Measurements from ENCODE around the gene WDR64. TPM values are rescaled to one million over a fixed set of nuclear protein-coding genes. Genes with fewer than 3 reads are reported as not detected.

WDR64 gene
- total RNA-seq, 1 experiment from 2014 or later, result not detected

- no TSS peak for BruUV-seq (replicated peaks)
- CTCF ChIA-PET, result interaction anchor here (0.6 to 2.2 kb wide), 8 partner anchors 16 to 252 kb away, joined by 3 to 8 read pairs (median 5); no protein-coding TSS in a partner anchor
- DNase-seq (ENCODE audit: unreplicated experiment), result no peak
- H3K36me3 Mint-ChIP-seq (ENCODE audit: insufficient read depth, unreplicated experiment), result peaks cover 5% of the 10 kb centered on the region
- peak overlapping the region; percentile 81 for H3K27ac Mint-ChIP-seq (ENCODE audit: low read depth, unreplicated experiment)
- POLR2A ChIA-PET, result interaction anchor here (1.3 to 3.0 kb wide), 15 partner anchors 9 to 168 kb away, joined by 3 to 27 read pairs (median 6); partner anchors contain the start of genes CHML and OPN3
- intact Hi-C loops (cut with micrococcal nuclease), result loop anchor here (2.0 kb wide), 1 partner anchor 111 kb away; no protein-coding TSS in a partner anchor
- peak overlapping the region; percentile 72 for H3K4me3 Mint-ChIP-seq (ENCODE audit: unreplicated experiment)
- H3K27me3 Mint-ChIP-seq (ENCODE audit: insufficient read depth, unreplicated experiment), result no peaks in the 10 kb centered on the region
- peaks cover 3% of the 10 kb centered on the region for H3K9me3 Mint-ChIP-seq (ENCODE audit: unreplicated experiment)
- TF ChIP-seq, protein P1, sequence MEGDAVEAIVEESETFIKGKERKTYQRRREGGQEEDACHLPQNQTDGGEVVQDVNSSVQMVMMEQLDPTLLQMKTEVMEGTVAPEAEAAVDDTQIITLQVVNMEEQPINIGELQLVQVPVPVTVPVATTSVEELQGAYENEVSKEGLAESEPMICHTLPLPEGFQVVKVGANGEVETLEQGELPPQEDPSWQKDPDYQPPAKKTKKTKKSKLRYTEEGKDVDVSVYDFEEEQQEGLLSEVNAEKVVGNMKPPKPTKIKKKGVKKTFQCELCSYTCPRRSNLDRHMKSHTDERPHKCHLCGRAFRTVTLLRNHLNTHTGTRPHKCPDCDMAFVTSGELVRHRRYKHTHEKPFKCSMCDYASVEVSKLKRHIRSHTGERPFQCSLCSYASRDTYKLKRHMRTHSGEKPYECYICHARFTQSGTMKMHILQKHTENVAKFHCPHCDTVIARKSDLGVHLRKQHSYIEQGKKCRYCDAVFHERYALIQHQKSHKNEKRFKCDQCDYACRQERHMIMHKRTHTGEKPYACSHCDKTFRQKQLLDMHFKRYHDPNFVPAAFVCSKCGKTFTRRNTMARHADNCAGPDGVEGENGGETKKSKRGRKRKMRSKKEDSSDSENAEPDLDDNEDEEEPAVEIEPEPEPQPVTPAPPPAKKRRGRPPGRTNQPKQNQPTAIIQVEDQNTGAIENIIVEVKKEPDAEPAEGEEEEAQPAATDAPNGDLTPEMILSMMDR (IDR thresholded peaks at IDR 0.05; ENCODE audit: unreplicated experiment), result no peak
- peaks cover 16% of the 10 kb centered on the region for H3K4me1 Mint-ChIP-seq (ENCODE audit: insufficient read depth, unreplicated experiment)
Measured at GRCh38 chr1:241749945-241750695, 98.0 kb downstream of the WDR64 start.

DNA sequence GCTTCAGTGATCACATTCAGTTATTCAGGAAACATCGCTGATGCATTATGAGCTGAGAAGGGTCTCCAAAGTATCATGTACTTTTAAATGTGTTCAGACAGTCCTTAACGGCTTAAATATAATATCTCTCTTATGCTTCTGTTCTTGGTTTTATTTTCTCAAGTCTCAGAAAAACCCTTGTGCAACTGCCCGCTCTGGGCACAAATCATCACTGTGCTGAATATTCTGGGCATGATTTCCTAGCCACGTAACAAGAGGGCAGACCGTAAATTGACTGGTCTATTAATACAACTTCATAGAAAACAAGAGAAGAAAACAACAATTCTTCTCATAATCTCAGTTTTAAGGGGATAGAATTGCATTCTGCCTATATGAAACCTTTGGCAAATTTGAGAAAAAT, 99.4 kb downstream of the WDR64 start:
- intact Hi-C loops (cut with micrococcal nuclease), result no loop called here
- DNase-seq (ENCODE audit: unreplicated experiment), result no peak
- TF ChIP-seq, protein P1 (IDR thresholded peaks at IDR 0.05; ENCODE audit: unreplicated experiment), result no peak
- ChIA-PET CTCF (interaction anchor here (0.6 to 2.0 kb wide), 6 partner anchors 35 to 901 kb away, joined by 3 to 6 read pairs (median 3); no protein-coding TSS in a partner anchor), POLR2A (interaction anchor here (0.6 to 3.0 kb wide), 5 partner anchors 12 to 110 kb away, joined by 3 to 11 read pairs (median 8); no protein-coding TSS in a partner anchor)
- no TSS peak for BruUV-seq (replicated peaks)
- Mint-ChIP-seq H3K4me3 (ENCODE audit: unreplicated experiment) (no peak overlapping the region), H3K27me3 (ENCODE audit: insufficient read depth, unreplicated experiment) (no peaks in the 10 kb centered on the region), H3K36me3 (ENCODE audit: insufficient read depth, unreplicated experiment) (peaks cover 5% of the 10 kb centered on the region), H3K9me3 (ENCODE audit: unreplicated experiment) (peaks cover 6% of the 10 kb centered on the region), H3K4me1 (ENCODE audit: insufficient read depth, unreplicated experiment) (peaks cover 16% of the 10 kb centered on the region), H3K27ac (ENCODE audit: low read depth, unreplicated experiment) (no peak overlapping the region)

DNA sequence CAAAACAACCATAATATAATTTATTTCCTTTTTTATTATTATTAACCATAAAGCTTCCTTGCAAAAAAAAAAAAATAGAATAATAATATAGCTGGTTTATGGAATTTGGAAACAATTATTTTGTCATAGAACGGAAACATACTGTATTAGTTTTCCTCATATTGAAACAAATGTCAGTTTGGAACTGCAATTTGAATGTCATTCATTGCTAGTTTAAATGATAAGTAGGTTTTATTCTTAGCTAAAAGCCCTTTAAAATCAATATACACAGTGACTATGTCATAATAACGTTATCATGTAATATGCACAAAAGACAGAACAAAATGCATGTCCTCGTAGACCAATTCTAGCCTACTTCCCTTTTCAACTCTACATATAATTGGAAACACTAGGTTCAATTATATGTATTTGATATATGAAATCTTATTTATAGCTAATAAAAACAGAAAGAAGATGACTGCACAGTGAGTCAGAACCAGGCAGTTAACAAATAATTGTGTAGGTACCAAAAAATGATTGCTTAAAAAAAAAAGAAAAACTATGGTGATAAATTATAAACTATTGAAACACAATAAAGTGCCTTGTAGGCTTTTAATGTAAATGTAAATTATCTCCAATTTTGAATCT, 110.7 kb downstream of the WDR64 start:
- H3K36me3 Mint-ChIP-seq (ENCODE audit: insufficient read depth, unreplicated experiment), result no peaks in the 10 kb centered on the region
- H3K27me3 Mint-ChIP-seq (ENCODE audit: insufficient read depth, unreplicated experiment), result no peaks in the 10 kb centered on the region
- peaks cover 7% of the 10 kb centered on the region for H3K4me1 Mint-ChIP-seq (ENCODE audit: insufficient read depth, unreplicated experiment)
- H3K9me3 Mint-ChIP-seq (ENCODE audit: unreplicated experiment), result peaks cover 8% of the 10 kb centered on the region
- TF ChIP-seq, protein P1 (IDR thresholded peaks at IDR 0.05; ENCODE audit: unreplicated experiment), result no peak
- peak; percentile 23 for DNase-seq (ENCODE audit: unreplicated experiment)
- H3K27ac Mint-ChIP-seq (ENCODE audit: low read depth, unreplicated experiment), result no peak overlapping the region
- POLR2A ChIA-PET, result interaction anchor here (0.5 to 2.9 kb wide), 9 partner anchors 11 to 268 kb away, joined by 3 to 11 read pairs (median 5); partner anchors contain the start of genes CHML, FH and OPN3
- intact Hi-C loops (cut with micrococcal nuclease), result no loop called here
- H3K4me3 Mint-ChIP-seq (ENCODE audit: unreplicated experiment), result no peak overlapping the region
- BruUV-seq (replicated peaks), result no TSS peak
- CTCF ChIA-PET, result interaction anchor here (0.5 to 2.4 kb wide), 9 partner anchors 9 to 151 kb away, joined by 3 to 11 read pairs (median 4); no protein-coding TSS in a partner anchor

- BruUV-seq (replicated peaks), result no TSS peak
- POLR2A ChIA-PET, result interaction anchor here (0.6 to 2.0 kb wide), 5 partner anchors 9 to 77 kb away, joined by 3 to 8 read pairs (median 5); no protein-coding TSS in a partner anchor
- Mint-ChIP-seq H3K4me3 (ENCODE audit: unreplicated experiment) (no peak overlapping the region), H3K9me3 (ENCODE audit: unreplicated experiment) (no peaks in the 10 kb centered on the region), H3K36me3 (ENCODE audit: insufficient read depth, unreplicated experiment) (no peaks in the 10 kb centered on the region), H3K4me1 (ENCODE audit: insufficient read depth, unreplicated experiment) (no peaks in the 10 kb centered on the region), H3K27me3 (ENCODE audit: insufficient read depth, unreplicated experiment) (no peaks in the 10 kb centered on the region), H3K27ac (ENCODE audit: low read depth, unreplicated experiment) (no peak overlapping the region)
- DNase-seq (ENCODE audit: unreplicated experiment), result no peak
- TF ChIP-seq, protein P1 (IDR thresholded peaks at IDR 0.05; ENCODE audit: unreplicated experiment), result no peak
- intact Hi-C loops (cut with micrococcal nuclease), result no loop called here
- CTCF ChIA-PET, result interaction anchor here (0.6 to 1.4 kb wide), 3 partner anchors 8 to 35 kb away, joined by 3 to 5 read pairs (median 3); no protein-coding TSS in a partner anchor
Measured at GRCh38 chr1:241765390-241765789, 113.3 kb downstream of the WDR64 start.
